ENCODE data around the gene MAPK4.

Gene MAPK4

DNA sequence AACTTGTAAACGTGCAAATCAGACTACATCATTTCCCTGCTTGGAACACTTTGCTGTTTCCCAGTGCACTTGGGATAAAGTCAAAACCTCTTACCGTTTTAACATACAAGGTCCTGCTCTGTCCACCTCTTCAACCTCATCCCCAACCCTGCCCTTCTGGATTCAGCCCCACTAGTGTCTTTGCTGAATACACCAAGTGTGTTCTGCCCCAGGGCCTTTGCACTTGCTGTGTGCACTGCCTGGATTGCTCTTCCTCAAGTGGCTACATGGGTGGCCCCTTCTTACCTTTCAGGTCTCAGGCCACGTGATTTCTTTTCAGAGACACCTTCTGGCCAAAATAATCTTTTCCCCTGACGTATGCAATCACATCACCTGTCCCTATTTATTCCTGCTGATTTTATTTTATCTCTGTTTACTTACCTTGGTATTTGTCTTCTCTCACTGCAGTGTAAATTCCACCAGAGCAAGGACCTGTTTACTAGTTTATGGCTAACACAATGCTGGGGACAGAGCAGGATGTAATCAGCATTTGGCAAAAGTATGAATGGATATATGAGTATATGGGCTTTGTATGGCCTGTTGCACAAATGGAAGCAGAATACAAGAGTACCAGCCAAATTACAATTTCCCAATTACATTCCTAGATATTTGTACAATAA, 63.9 kb downstream of the MAPK4 start:
- no peak for DNase-seq (ENCODE audit: low spot score)

- no peak for DNase-seq (ENCODE audit: low spot score)
These were observed 65.1 kb downstream of the MAPK4 start for GRCh38 chr18:50624981-50625380.

- no peak for DNase-seq (ENCODE audit: low spot score)
These were observed 66.4 kb downstream of the MAPK4 start for GRCh38 chr18:50626317-50626716.

DNA sequence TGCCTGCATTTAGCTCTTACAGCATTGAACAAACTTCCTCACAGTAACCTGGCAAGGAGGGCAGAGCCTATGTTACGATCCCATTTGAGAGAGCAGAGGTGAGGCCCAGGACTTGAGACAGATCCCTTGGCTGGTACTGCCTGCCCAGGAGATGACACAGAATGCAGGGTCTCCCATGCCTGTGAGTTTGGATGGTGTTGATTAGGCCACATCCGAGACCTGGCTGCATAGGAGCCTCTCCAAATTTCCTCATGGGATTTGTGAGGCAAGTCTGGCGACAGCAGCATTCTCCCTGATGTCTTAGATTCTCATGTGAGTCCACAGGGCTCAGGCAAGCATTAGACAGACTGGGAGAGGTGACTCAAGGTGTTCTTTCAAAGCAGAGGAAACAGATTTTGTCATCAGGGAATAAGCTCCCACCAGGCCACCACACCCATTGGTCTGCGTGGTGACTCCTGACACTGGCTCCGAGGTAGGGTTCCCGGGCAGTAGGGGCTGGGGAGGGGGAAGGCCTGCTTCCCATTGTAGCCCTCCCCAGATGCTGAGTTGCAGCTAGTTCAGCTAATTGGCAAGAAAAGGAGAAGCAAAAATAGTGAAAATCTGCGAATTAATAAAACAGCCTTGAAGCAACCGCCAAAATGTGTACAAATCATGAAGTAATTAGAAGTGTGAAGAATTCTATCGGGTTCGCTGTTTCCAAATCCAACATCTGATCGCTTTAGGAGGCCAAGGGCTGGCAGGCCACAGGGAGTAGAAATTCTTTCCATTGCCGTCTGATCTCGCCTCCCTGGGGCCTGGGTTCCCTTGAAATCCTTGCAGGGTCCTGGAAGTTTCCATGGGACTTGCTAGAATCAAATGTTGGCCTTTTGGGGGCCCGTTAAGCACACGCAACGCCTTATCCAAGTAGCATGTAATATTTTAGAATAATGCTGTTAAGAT, 68.0 kb downstream of the MAPK4 start:
- DNase-seq (ENCODE audit: low spot score) = no peak

GRCh38 chr18:50628533-50628905, 68.6 kb downstream of the MAPK4 start:
- no peak for DNase-seq (ENCODE audit: low spot score)

- no peak for DNase-seq (ENCODE audit: low spot score)
These were observed 69.3 kb downstream of the MAPK4 start for GRCh38 chr18:50629148-50629631.

- DNase-seq (ENCODE audit: low spot score) = no peak
These were observed 71.0 kb downstream of the MAPK4 start for GRCh38 chr18:50630895-50631294.

- no peak for DNase-seq (ENCODE audit: low spot score)
These were observed 73.1 kb downstream of the MAPK4 start for GRCh38 chr18:50632895-50633515.

- DNase-seq (ENCODE audit: low spot score) = no peak
These were observed 74.1 kb downstream of the MAPK4 start for GRCh38 chr18:50633992-50634391.

GRCh38 chr18:50636366-50637057, 76.6 kb downstream of the MAPK4 start:
- no peak for DNase-seq (ENCODE audit: low spot score)

DNA sequence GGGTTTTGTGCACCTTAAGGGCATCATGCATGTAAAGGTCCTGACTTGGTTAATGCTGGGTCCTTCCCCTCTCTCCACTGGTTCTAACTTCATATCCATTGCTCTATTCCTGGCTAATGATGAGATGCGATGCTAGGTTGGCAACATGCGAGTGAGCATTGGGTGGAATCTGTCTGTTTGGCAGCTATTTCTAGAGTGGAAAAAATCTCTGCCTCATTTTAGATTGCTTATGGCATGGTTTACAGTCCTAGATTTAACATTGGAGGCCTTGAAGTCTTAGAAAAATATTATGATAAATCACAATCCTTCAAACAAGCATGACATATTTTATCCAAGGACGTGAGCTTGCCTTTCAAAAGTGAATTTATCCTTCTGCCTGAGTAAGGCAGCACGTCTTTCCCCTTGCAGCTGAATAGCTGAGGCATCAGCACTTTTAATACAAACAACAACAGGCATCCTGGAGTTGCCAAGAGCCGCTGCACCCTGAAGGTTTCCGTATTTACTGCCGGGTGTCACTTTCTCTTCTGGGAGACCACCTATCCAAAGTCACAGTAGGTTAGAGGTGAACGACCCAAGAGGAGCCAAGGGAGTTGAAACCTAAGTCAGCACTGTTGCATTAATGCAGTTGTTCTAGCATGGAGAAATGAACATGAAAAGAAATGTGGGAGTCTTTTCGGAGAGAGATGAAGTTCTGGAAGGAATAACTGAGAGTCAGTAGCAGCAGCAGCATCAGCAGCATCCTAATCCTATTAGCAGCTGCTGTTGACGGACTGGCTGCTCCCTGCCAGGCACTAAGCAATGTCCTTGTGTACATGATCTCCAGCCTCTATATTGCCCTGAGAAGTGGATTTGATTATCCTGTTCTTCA, 78.4 kb downstream of the MAPK4 start:
- no peak for DNase-seq (ENCODE audit: low spot score)

GRCh38 chr18:50638884-50639420, 79.1 kb downstream of the MAPK4 start:
- DNase-seq (ENCODE audit: low spot score) = no peak

GRCh38 chr18:50639711-50640110, 79.8 kb downstream of the MAPK4 start:
- no peak for DNase-seq (ENCODE audit: low spot score)

DNA sequence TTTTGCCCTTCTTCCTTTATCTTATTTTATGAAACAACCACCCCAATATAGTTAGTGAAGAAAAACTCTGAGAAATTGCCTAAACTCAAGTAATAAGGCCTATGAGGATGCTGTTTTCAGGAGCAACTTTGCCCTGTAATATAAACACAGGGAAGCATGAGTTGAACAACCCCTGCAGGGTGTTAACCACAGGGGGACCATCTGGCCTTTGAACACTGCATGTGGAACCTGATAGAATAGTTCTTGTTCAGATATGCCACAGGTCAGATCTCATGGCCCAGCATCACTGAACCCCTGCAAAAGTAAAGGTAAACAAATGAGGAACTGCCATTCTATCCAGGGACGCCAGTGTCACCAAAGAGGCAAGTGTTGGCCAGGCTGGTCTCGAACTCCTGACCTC, 82.6 kb downstream of the MAPK4 start:
- DNase-seq (ENCODE audit: low spot score) = no peak

DNA sequence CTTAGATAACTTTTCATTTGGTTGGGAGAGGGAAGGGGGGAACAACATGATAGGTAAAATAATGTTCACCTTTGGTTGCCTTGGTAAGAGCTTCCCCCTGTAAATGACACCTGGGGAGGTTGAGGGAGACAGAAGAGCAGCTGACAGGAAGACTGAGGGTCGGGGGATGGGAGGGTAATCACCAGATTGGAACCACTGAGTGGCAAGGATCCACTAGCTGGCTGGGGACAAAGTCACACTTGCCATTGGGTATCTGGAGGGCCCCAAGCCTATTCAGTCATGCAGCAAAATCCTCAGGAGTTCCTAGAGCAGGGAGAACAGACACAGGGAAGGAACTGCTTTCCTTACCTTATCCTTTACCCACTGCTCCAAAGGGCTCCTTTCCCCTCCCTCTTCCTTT, 84.3 kb downstream of the MAPK4 start:
- no peak for DNase-seq (ENCODE audit: low spot score)

- DNase-seq (ENCODE audit: low spot score) = no peak
These were observed 84.9 kb downstream of the MAPK4 start for GRCh38 chr18:50644807-50645206.

DNA sequence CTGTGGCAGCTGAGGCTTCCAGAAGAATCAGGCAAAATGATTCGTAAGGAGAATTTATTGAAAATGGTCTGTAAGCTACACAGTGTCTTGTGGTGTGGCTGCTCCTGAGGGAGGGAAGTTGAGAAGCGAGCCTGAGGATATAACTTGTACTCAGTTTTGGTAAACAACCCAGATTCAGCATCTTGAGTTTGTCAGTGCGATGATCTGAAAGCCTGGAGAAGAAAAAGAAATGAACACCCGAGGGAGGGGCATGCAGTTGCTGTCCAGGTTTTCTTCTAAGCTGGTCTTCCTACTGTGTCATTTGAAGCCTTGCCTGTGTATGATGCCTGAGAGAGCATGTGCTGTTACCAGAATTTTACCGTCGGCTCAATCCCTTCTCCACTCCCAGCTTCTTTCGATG, 87.3 kb downstream of the MAPK4 start:
- no peak for DNase-seq (ENCODE audit: low spot score)

DNA sequence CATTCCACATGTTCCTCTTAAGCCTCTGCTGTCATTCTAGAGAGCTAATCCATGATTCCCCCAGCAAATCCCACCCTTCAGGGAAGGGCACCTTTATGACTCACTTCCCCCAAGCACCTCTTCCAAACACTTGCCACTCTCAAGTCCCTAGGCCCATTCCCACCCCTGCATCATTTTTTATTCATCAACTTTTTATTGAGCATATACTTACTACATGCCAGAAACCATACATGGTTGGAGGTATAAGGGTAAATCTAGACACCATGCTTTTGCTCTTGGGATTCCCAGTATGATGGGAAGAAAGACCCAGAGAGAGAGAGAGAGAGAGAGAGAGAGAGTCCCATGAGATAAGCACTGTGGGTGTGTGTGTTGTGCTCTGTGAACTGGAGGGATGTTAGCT, 87.9 kb downstream of the MAPK4 start:
- DNase-seq (ENCODE audit: low spot score) = no peak

DNA sequence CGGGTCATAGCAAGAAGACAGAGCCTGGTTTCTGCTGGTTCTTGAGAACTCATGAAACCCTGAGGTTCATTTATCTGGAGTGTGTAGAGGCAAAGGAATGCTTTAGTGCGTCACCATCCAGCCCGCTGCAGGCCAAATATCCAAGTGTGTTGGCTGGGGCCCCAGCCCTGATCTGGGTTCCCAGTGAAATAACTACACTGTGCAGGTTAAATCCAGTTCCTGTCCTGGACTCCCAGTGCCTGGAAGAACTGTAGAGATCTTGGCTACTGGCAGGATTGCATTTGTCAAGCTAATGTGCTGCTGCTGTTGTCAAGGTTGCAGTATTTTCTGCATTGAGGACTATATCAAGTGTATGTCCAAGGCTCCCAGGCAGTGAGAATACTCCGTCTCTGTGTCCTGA, 89.9 kb downstream of the MAPK4 start:
- no peak for DNase-seq (ENCODE audit: low spot score)

DNA sequence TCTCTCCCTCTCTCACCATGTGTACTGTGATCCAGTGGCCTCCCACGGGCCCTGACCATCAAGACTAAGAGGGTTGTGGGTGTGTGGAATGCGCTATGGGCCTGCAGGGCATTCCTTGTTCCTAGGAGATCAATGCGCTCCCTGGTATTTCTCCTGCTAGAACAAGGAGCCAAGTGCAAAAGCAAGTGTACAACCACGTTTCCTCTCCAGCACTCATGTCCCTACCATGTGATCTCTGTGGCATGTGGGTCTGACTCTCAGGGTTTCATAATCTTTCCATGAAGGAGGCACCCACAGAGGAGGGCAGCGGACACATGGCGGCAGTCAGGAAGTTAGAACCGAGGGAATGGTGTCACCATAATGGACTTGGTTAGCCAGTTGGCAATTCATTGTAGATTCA, 91.4 kb downstream of the MAPK4 start:
- no peak for DNase-seq (ENCODE audit: low spot score)
